Stimulated activated CD8-positive, alpha-beta memory T cell treated with anti-CD3 and anti-CD28 coated beads, Interleukin-12 subunit alpha, Interleukin-12 subunit beta, amount 100 ng/mL, for 4 hours (primary cell): ENCODE measurements around the gene AUP1.
A peak's percentile ranks its signal among the peaks of the same experiment; 100 is the strongest.

Experiments used
- DNase-seq: peaks from one replicate; pipeline ENCODE4 v3.0.0-alpha.2; 2020; ENCODE audit warnings: low read depth

The AUP1 gene

DNA sequence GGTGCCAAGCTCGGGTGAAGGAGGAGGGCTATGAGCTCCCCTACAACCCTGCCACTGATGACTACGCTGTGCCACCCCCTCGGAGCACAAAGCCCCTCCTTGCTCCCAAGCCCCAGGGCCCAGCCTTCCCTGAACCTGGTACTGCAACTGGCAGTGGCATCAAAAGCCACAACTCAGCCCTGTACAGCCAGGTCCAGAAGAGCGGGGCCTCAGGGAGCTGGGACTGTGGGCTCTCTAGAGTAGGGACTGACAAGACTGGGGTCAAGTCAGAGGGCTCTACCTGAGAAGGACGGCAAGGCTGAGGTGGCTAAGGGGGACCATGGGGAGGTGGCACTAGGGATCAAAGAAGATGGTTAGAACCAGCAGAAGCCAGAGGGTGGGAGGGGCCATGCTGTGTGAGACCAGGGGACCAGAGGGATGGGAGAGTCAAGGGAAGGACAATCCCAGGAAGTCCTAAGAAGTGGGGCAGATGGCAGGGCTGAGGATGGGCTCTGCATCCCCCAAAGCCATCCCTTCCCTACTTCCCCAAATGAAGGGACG is 27.4 kb upstream of the AUP1 start:
- DNase-seq, result no peak

DNA sequence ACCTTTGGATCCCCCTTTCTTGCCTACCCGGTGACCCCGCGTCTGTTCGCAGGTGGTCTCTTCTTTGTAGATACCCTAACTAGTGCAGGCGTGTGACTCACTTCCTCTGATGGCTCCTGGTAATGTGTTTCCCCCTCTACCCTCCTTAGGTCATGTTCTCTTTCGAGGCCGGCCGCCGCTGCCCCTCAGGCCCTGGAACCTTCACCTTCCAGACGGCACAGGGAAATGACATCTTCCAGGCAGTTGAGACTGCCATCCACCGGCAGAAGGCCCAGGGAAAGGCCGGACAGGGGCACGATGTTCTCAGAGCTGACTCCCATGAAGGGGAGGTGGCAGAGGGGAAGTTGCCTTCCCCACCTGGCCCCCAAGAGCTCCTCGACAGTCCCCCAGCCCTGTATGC is 26.7 kb upstream of the AUP1 start:
- no peak for DNase-seq

DNA sequence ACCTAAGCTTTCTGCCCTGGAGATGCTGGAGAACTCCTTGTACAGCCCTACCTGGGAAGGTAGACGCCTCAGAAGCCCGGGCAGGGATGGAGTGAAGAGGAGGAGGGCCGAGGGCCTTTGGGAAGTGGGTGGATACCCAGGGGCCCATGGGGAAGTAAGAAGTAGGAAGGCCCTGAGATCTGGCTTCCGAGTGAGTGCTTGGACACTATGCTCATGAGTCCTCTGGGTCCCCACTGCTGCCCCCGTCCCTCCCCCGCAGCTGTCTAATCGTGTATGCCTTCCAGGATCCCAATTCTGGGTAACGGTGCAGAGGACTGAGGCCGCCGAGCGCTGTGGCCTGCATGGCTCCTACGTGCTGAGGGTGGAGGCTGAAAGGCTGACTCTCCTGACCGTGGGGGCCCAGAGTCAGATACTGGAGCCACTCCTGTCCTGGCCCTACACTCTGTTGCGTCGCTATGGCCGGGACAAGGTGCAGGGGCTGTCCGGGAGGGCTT is 26.2 kb upstream of the AUP1 start:
- no peak for DNase-seq

DNA sequence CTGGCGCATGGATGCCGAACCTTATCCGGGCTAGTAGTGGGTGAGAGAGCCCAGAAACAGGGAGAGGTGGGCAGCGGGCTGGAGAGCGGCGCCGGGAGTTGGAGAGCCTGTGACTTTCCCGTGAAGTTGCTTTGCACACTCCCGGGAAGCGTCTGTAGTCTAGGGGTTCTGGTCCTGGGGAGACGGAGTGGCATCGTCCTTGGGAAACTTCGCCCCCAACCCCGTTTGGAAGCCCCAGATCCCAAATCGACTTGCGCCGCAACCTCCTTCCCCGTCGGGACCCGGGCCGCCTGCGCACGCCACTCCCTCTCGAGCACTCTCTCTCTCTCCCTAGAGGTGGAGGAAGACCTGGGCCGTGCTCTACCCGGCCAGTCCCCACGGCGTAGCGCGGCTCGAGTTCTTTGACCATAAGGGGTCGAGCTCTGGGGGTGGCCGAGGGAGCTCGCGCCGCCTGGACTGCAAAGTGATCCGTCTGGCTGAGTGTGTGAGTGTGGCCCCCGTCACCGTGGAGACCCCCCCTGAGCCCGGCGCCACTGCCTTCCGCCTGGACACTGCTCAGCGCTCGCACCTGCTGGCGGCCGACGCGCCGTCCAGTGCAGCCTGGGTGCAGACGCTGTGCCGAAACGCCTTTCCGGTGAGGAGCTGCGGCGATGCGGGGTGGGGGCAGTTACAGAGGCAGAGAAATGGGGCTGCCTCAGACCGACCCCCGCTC is 25.5 kb upstream of the AUP1 start:
- DNase-seq, result no peak

DNA sequence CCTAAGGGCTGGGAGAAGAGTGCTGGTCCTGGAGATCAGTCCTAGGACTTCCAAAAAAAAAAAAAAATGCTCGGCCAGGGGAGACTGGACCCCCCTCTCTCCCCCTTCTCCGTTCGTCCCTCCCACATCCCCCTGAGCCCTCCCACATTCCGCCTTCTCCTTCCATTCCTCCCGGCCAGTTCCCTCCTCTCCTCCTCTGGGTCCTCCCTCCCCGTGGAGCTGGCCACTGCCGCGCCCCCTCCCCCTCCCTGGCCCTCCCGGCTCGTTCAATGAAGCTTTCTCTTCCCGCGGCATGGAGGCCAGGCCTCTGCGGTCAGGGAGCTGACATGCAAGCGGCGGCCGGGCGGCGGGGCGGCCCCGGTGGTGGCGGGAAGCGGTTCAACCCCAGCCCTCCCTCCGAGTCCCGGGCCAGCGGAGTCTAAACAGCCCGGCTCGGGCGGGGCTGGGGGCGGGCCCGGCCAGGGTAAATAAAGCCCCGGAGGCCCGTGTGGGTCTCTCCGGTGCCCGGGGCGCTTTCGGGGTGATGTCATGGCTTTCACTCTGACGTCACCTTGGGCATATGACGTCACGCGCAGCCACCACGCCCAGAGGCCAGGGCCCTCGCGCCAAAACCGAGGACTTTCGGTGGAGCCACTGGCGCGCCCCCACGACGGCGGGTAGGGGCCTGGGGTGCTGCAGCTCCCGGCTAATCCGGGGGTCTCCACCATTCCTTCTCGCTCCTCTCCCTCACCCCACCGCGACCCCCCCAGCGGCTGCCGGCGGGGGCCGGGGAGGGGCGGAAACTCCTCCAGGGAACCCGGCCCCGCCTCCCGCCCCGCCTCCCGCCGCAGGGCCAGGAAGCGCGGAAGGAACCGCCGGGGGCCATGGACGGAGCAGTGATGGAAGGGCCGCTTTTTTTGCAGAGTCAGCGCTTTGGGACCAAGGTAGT is 24.6 kb upstream of the AUP1 start, which contains the start of the genes DOK1 and LOXL3:
DOK1 (plus strand) TSS at position 829 of the 928 bp plus-strand sequence; CDS start at position 864, 35 bp downstream.
LOXL3 (minus strand) TSS at position 51 of the 928 bp plus-strand sequence. CDS start 1,308 bp downstream, outside the sequence.
- peak; percentile 74 for DNase-seq

DNA sequence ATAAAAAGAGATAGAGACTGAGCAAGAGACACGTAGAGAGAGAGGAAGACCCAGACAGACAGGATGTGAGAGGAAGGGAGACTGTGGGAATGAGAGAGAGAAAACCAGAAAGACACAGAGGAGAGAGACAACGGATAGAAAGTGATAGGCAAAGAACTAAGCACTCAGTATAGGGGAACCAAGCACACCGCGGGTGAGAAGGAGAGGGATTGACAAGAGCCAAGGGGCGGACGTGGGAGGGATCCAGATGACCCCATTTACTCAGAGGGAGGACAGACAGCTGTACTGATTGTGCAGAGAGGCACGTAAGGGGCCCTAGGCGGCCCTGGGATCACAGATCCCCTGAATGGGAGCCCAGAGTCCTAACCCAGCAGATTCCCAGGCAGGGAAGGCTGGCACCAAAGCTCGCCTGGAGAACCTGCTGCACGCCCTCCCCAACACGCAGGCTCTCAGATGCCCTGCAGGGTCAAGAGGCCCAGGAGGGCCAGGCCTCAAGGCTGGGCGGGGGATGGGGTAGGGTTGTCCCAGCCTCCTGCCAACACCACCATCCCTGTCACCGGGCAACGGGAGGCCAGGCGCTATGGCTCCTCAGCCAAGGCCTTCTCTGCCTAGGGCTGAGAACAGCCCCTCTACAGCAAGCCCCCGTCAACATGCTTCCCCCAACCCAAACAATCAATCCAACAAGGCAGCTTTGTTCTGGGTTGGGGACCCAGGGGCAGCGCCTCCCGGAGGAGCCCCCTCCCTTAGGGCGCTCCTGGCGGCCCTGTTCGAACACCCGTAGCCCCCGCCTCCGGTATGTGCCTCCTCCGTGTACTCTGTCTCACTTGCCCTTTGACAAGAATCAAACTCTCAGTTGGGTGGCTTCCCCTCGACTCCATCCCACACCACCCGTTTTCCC is 23.7 kb upstream of the AUP1 start:
- no peak for DNase-seq

DNA sequence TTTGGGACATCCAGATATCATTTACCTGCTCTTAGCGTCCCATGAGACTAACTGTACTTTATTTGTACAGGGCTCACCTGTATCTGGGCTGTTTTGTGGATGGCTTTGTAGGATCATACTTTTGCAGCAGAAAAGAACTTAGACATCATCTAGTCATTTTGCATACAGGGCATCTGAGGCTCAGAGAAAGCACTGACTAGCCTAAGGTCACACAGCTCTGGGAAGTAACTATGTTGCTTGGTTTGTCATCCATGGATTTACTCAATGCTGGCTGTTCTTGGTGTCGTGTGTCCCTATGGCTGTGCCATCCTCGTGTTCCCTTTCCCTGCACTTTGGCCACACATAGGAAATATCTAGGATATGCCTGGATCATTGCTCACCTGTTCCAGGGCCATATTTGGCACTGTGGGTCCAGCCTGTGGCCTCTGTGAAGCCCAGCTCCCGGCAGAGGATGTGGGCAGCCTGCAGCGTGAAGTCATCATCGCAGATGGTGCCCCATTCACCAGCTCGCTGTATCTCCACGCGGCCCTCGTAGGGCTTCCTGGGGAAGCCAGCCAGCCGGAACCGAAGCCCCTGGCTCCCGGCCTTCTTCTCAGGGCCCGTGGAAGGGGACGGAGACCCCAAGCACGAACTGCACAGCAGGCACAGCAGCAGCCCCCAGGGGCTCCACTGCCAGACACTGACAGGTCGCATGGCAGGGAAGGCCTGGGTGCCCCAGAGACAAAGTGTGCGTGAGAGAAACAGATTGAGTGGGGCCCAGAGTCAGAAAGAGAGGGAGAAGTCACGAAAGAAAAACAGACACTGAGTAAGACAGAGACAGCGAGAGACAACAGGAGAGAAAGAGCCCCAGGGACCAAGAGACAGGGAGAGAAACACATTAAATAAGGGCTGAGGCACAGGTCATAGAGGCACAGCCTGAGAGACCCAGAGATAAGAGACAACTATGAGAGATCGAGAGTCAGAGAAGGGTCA is 22.7 kb upstream of the AUP1 start:
- no peak for DNase-seq

DNA sequence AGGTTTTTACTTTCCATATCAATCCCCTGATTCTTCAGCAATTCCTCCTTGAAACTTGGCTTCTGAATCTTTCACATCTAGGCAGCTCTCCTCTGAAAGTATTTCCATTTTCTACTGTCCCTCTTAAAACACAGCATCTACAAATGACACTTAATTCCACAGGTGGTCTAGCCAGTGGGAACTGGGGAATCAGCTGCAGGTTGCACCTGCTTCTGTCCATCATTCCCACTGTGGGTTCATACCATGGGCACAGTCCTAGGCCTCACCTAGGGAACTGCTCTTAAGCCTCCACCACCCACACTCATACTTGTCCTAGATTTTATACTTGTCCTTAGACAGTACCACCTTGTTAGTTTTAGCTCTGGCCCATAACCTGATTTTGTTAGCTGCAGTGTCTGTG is 22.0 kb upstream of the AUP1 start:
- no peak for DNase-seq

DNA sequence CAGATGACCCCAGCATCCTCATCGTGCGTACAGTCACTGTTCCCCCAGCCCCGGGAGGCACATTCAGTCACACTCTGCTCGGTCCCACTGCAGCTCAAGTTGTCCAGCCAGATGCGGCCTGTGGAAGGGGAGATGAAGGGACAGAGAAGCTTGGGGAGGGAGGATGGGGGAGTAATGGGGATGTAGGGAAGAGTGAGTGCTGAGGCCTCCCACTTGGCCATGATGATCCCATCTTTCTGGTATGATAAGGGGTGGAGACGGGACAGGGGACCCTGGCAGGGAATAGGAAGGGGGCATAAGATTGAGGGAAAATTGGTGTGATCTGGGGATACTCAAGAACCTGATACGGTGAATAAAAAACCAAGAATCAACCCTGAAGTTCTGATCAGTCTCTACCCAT is 20.7 kb upstream of the AUP1 start:
- DNase-seq, result no peak

DNA sequence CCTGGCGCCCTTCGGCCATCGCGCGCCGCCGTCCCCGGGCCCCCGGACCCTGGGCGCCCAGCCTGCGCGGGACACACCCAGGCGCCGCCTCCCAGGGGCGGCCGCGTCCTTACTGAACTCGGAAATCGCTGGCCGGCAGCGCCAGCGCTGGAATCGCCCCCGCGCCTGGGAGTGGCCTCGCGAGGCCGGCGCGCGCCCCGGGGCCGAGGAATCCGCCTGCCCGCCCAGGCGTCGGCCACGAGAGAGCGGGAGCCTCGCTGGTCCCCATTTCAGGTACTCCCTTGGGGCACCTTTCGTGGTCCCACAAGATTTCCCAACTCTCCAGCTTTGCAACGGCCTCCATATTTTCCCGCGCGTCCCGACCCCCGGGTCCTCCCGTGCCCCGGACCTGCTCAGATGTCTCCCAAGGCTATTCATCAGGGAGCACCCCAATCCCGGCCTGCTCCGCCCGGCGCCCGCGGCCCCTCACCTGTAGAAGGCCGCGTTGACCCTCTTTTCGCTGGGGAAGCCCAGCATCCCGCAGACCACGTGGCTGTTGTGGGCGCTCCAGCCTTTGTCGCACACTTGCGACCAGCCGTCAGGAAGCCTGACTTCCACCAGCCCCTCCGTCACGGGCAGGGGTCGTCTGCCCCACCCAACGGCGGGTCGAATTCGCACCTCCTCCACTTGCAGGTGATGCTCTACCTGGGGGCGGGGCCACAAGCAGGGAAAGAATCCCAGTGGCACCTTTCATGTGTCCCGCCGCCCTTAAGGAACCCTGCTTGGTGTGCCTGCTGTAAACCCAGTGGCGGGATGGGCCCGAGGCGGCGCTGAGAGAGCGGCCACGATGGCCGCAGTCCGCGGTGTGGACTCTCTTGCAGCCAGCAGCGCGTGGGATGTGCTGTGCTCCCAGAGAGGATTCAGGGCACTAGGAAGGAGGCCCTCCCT is 19.7 kb upstream of the AUP1 start:
- DNase-seq, result no peak

DNA sequence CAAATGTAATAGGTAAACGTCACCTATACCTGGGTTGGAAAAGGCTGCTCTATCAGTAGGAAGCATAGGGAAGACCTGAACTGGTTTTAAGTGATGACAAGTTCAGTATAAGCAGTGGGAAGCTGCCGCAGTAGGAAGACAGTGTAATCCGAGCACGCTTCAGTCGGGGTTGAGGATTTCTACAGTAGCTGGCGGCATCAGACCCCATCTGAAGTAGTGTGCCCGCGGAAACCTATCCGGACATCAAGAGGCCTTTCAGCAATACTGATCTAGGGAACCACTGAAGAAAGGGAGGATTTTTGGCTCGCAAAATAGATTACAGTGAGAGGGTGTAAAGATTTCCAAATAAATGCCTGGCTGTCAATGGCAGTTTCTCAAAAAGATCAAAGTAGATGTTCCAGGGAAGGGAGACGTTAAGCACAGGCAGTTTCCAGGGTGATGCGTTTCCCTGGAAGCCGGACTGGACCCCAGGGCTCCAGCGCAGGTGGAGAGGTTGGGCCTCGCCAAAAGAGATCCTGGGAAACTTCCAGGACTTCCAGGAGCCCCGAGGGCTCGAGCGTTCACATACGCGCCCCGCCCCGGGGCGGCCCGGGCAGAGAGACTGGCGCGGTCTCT is 18.9 kb upstream of the AUP1 start:
- DNase-seq, result no peak

DNA sequence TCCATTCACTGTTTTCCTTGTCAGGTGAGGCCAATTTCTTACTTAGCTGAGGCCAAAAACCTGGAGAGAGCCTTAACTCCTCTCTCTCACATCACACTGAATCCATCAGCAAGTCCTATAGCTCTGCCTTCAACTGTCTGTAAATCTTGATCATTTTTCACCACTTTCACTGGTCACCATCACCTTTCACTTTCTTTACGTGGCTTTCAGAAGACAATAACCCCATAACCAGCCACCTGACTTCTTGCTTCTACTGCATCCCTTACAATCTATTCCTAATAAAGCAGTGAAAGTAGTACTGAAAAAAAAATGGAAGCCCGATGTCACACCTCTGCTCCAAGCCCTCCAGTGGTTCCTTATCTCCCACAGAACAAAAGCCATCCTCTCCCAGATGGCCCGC is 16.5 kb upstream of the AUP1 start:
- no peak for DNase-seq

DNA sequence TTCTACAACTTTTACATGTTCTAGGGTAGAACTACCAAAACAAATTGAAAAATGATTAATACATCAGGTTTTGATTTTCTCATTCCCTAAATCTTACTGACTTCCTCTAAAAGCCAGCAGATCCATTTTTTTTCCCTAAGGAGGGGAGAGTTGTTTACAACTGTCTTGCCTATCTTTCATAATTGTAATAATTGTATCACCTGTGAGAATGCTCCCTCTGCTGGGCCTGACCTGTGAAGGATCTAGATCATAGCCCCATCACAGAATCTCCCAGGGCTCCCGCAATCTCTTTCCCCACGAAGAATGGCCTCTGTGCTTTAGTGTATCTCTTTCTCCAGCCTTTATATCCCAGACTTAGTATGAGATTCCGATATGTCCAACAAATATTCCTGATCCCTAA is 15.1 kb upstream of the AUP1 start:
- DNase-seq, result no peak

DNA sequence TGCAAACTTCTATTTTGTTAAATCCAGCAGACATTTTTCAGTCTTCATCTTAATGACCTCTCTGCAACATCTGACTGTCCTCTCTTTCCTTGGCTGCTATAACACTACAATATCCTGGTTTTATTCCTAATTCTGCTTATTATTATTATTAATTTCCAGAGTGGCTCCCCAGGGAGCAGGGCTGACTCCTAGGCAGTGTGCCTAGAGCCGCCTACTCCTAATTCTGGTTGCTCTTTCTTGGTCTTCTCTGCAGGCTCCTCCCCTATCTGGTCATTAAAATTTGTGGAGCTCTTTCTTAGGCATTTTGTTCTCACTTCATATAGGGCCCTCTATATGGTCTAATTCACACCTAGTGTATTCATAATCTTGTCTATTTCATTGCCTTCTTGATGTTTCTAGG is 13.5 kb upstream of the AUP1 start:
- no peak for DNase-seq

DNA sequence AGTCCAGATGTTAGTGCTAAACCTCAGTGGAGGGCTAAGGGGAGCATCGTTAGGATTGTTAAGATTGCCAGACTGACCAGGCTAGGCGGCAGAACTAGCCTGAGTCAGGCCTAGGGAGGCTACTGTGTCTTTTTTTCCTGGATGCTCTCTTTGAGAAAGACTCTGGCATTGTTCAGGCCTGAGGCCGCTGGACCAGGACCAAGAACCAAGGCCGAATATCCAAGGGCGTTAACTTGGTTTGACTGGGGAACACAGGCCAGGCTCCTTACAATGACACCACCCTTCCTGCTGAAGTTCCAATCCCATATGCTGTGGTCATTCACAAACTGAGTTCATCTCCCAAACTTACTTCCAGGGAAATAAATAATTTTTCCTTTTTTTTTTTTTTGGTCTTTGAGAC is 10.8 kb upstream of the AUP1 start:
- no peak for DNase-seq

DNA sequence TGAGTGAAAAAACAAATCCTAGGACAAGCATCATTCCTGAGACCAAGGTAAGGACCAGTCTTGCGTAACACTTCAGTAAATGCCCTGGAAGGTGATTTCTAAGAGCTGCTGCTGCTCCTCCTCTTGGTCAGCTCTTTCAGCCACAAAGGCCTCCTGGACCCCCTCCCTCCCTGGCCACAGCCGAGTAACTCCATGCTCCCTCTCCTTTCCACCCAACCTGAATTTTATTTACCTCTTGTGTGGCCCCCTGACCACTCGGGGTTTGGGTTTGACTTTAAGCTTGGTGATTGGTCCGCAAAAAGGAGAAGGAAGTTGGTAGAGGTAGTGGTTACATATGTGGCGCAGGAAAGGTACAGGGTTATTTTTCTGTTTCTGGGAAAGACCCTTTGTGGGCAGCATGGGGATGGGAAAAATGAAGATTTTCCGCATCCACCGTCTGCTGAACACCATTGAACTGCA is 9.4 kb upstream of the AUP1 start:
- no peak for DNase-seq

DNA sequence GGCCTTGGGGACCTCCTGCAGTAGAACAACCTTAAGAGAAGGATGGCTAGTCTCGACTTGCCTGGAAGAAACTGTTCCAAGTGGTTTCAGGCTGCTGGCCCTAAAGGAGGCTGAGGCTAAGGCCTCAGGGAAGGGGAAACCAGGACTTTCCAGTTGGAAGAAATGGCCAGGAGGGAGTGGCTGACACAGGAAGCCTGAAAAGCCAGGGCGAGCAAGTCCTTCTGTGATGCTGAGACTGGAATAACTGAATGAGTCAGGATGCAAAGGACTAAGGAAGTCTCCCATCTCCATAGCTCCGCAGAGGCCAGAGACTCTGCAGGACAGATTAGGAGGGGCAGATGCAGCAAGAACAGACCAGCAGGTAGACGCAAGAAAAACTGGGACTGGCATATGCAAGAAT is 7.6 kb upstream of the AUP1 start:
- no peak for DNase-seq

DNA sequence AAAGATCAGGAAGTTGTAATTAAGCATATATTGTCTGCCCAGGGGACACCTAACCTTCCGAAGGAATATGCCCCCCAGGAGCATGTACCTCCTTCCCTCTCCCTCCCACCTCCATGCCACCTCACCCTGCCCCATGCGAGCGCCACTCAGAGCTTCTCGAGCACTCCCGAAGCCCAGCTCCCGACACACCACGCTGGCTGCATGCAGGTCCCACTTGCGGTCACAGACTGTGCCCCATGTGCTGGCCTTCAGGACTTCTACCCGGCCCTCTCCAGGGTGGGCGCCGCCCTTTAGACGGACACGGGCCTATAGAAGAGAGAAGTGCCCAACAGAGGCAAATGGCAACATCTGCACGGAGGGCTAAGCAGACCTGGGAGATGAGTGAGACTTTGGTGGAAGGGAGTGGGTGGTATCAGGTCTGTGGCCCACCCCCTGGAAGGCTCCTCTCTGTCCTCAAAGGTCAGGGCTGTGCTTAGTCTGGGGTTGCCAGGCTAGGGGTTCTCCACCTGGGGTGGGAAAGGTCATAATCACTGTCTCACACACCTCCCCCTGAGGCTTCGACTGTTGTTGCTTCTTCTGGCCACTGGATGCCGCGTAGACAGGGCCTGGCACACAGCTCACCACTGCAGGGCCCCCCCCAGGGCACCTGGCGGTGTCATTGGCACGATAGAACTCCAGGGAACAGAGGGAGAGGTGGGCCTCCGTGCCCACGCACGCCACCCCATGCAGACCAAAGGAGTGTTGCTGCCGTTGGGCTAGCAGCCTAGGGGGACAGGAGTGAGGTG is 6.9 kb upstream of the AUP1 start:
- DNase-seq, result no peak
